Suprapubic skin (tissue), 3 donors: ENCODE measurements around the gene CERS6.
A peak's percentile ranks its signal among the peaks of the same experiment; 100 is the strongest.

Experiments
- CTCF ChIP-seq, 2 donors: fragments of 200-600 bp in 1 of 2; fragments of 450-650 bp in 1 of 2; sonication (generic) in 1 of 2; IDR thresholded peaks; one replicate each; pipeline ENCODE4 v1.5.1; 2016 to 2019; ENCODE audit warnings: antibody characterized with exemption in 2 of 2, mild to moderate bottlenecking in 1 of 2, moderate library complexity in 1 of 2
- POLR2AphosphoS5 ChIP-seq, 3 donors: sonication (generic); formaldehyde crosslinking; IDR thresholded peaks; one replicate each; pipeline ENCODE4 v1.6.1; 2017; ENCODE audit warnings: antibody characterized with exemption in 3 of 3

DNA sequence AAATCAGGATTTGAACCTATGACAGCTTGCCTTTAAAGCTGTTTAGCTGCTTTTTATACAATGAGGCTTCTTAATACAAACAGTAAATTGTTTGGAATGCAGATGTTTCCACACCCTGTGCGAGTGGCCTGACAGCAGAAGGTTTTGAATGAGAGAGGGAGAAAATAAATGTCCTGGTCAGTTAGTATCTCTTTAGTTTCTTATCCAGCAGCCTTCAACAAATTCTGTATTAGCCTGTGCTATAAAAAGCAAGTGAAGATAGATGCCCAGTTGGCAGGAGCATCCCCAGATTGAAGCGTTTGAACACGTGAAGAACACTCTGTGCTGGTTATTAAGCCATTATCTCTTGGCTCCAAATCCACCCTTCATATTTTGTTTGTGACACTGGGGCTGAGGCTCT is 70.6 kb downstream of the CERS6 start:
- TF ChIP-seq POLR2AphosphoS5 (IDR thresholded peaks at IDR 0.05) = peak in 1 of 3 donors; percentile 66
- no peak for TF ChIP-seq CTCF (IDR thresholded peaks at IDR 0.05)
